Activated T-cell treated with anti-CD3 and anti-CD28 coated beads, Interleukin-2, amount 50 U/mL, for 4 hours (primary cell): ENCODE measurements around the gene TACR2. TPM values are rescaled to one million over a fixed set of nuclear protein-coding genes. Genes with fewer than 3 reads are reported as not detected.

Experiments
- ATAC-seq, 2 donors: fragments of 200-7000 bp; cut with Tn5 transposase; one replicate each; pipeline ENCODE4 v1.10.0; 2021
- DNase-seq: peaks from one replicate; pipeline ENCODE4 v3.0.0-alpha.2; 2020
- H3K27me3 Mint-ChIP-seq: one replicate; pipeline ENCODE4 v1.8.0; 2021; ENCODE audit warnings: low read depth, mixed read lengths
- H3K36me3 Mint-ChIP-seq: one replicate; pipeline ENCODE4 v1.8.0; 2022; ENCODE audit warnings: mixed read lengths; ENCODE audit not compliant: insufficient read depth
- H3K4me1 Mint-ChIP-seq: one replicate; pipeline ENCODE4 v1.8.0; 2021; ENCODE audit warnings: low read depth, mixed read lengths
- H3K4me3 Mint-ChIP-seq: one replicate; pipeline ENCODE4 v1.8.0; 2021; ENCODE audit warnings: mild to moderate bottlenecking, moderate library complexity, mixed read lengths
- H3K9me3 Mint-ChIP-seq: one replicate; pipeline ENCODE4 v1.8.0; 2021; ENCODE audit warnings: mixed read lengths
- total RNA-seq, 3 donors: library from RNA; stranded (reverse); gene quantifications; one replicate each; pipeline ENCODE4 v1.2.1, GENCODE V29; 2021

TACR2 gene
- under 1 TPM in 1 of 3 donors, not detected in 2; 0.11 TPM for total RNA-seq

GRCh38 chr10:69416695-69417094 lies at the start of gene TACR2:
Gene TACR2 (minus strand): TSS chr10:69416918. CDS start chr10:69416323, 595 bp downstream.
- no peaks in the 10 kb centered on the region for H3K9me3 Mint-ChIP-seq
- no peaks in the 10 kb centered on the region for H3K27me3 Mint-ChIP-seq
- no peaks in the 10 kb centered on the region for H3K36me3 Mint-ChIP-seq
- no peak within 1 kb of the TSS for H3K4me3 Mint-ChIP-seq
- ATAC-seq (no peak), DNase-seq (no peak)
- H3K4me1 Mint-ChIP-seq = no peaks in the 10 kb centered on the region

- DNase-seq = no peak
- ATAC-seq = no peak
- Mint-ChIP-seq H3K27me3 (no peaks in the 10 kb centered on the region), H3K36me3 (no peaks in the 10 kb centered on the region), H3K4me1 (peaks cover 36% of the 10 kb centered on the region), H3K9me3 (no peaks in the 10 kb centered on the region), H3K4me3 (no peak overlapping the region)
These were observed 49.4 kb upstream of the TACR2 start for GRCh38 chr10:69466158-69466490.

GRCh38 chr10:69465457-69466157 lies 48.9 kb upstream of the TACR2 start:
- no peak overlapping the region for H3K4me3 Mint-ChIP-seq
- ATAC-seq (no peak), DNase-seq (no peak)
- peaks cover 39% of the 10 kb centered on the region for H3K4me1 Mint-ChIP-seq
- H3K36me3 Mint-ChIP-seq = no peaks in the 10 kb centered on the region
- no peaks in the 10 kb centered on the region for H3K9me3 Mint-ChIP-seq
- H3K27me3 Mint-ChIP-seq = no peaks in the 10 kb centered on the region

- no peaks in the 10 kb centered on the region for H3K36me3 Mint-ChIP-seq
- no peaks in the 10 kb centered on the region for H3K27me3 Mint-ChIP-seq
- H3K4me3 Mint-ChIP-seq = no peak overlapping the region
- H3K9me3 Mint-ChIP-seq = no peaks in the 10 kb centered on the region
- H3K4me1 Mint-ChIP-seq = peaks cover 40% of the 10 kb centered on the region
- DNase-seq (no peak), ATAC-seq (peak in 1 of 2 donors; percentile 57)
These were observed 48.2 kb upstream of the TACR2 start for GRCh38 chr10:69464801-69465401.

GRCh38 chr10:69464401-69464800 lies 47.7 kb upstream of the TACR2 start:
- no peak overlapping the region for H3K4me3 Mint-ChIP-seq
- H3K4me1 Mint-ChIP-seq = peaks cover 40% of the 10 kb centered on the region
- H3K9me3 Mint-ChIP-seq = no peaks in the 10 kb centered on the region
- no peaks in the 10 kb centered on the region for H3K36me3 Mint-ChIP-seq
- ATAC-seq = peak in 1 of 2 donors; percentile 25
- no peak for DNase-seq
- no peaks in the 10 kb centered on the region for H3K27me3 Mint-ChIP-seq

- Mint-ChIP-seq H3K4me1 (peaks cover 43% of the 10 kb centered on the region), H3K4me3 (no peak overlapping the region), H3K27me3 (no peaks in the 10 kb centered on the region), H3K9me3 (no peaks in the 10 kb centered on the region), H3K36me3 (no peaks in the 10 kb centered on the region)
- no peak for ATAC-seq
- no peak for DNase-seq
These were observed 47.2 kb upstream of the TACR2 start for GRCh38 chr10:69463886-69464285.

GRCh38 chr10:69461243-69462025 lies 44.7 kb upstream of the TACR2 start:
- no peak overlapping the region for H3K4me3 Mint-ChIP-seq
- DNase-seq (no peak), ATAC-seq (no peak)
- no peaks in the 10 kb centered on the region for H3K36me3 Mint-ChIP-seq
- no peaks in the 10 kb centered on the region for H3K9me3 Mint-ChIP-seq
- H3K27me3 Mint-ChIP-seq = no peaks in the 10 kb centered on the region
- H3K4me1 Mint-ChIP-seq = peaks cover 38% of the 10 kb centered on the region

GRCh38 chr10:69460576-69461242 lies 44.0 kb upstream of the TACR2 start:
- Mint-ChIP-seq H3K9me3 (no peaks in the 10 kb centered on the region), H3K36me3 (no peaks in the 10 kb centered on the region), H3K27me3 (no peaks in the 10 kb centered on the region), H3K4me1 (peaks cover 31% of the 10 kb centered on the region), H3K4me3 (no peak overlapping the region)
- DNase-seq (no peak), ATAC-seq (no peak)

GRCh38 chr10:69459893-69460575 lies 43.3 kb upstream of the TACR2 start:
- peaks cover 25% of the 10 kb centered on the region for H3K4me1 Mint-ChIP-seq
- no peak overlapping the region for H3K4me3 Mint-ChIP-seq
- DNase-seq = no peak
- H3K36me3 Mint-ChIP-seq = no peaks in the 10 kb centered on the region
- H3K27me3 Mint-ChIP-seq = no peaks in the 10 kb centered on the region
- no peaks in the 10 kb centered on the region for H3K9me3 Mint-ChIP-seq
- no peak for ATAC-seq

GRCh38 chr10:69459101-69459790 lies 42.5 kb upstream of the TACR2 start:
- peaks cover 17% of the 10 kb centered on the region for H3K4me1 Mint-ChIP-seq
- DNase-seq (no peak), ATAC-seq (no peak)
- H3K9me3 Mint-ChIP-seq = no peaks in the 10 kb centered on the region
- peaks cover 2% of the 10 kb centered on the region for H3K27me3 Mint-ChIP-seq
- H3K36me3 Mint-ChIP-seq = no peaks in the 10 kb centered on the region
- no peak overlapping the region for H3K4me3 Mint-ChIP-seq

GRCh38 chr10:69458430-69459100 lies 41.8 kb upstream of the TACR2 start:
- no peaks in the 10 kb centered on the region for H3K9me3 Mint-ChIP-seq
- peaks cover 3% of the 10 kb centered on the region for H3K27me3 Mint-ChIP-seq
- DNase-seq (no peak), ATAC-seq (no peak)
- no peak overlapping the region for H3K4me3 Mint-ChIP-seq
- no peaks in the 10 kb centered on the region for H3K36me3 Mint-ChIP-seq
- peaks cover 14% of the 10 kb centered on the region for H3K4me1 Mint-ChIP-seq

GRCh38 chr10:69457771-69458237 lies 41.1 kb upstream of the TACR2 start:
- Mint-ChIP-seq H3K27me3 (peaks cover 3% of the 10 kb centered on the region), H3K9me3 (no peaks in the 10 kb centered on the region), H3K36me3 (no peaks in the 10 kb centered on the region), H3K4me1 (peaks cover 11% of the 10 kb centered on the region), H3K4me3 (no peak overlapping the region)
- ATAC-seq (no peak), DNase-seq (no peak)
